Measurements from ENCODE around the gene NDFIP2. TPM values are rescaled to one million over a fixed set of nuclear protein-coding genes. Genes with fewer than 3 reads are reported as not detected.

The NDFIP2 gene
- total RNA-seq, 1 experiment from 2014 or later: 23.1 TPM

- H3K4me3 Mint-ChIP-seq: no peak overlapping the region
- no peak for DNase-seq (ENCODE audit: low spot score)
- peaks cover 43% of the 10 kb centered on the region for H3K4me1 Mint-ChIP-seq
- ChIA-PET POLR2A (no interaction called here), CTCF (interaction anchor here (1.6 to 5.7 kb wide), 3 partner anchors 8 to 142 kb away, joined by 4 to 54 read pairs (median 5); no protein-coding TSS in a partner anchor)
- 0 out of 2 replicates have a peak overlapping the region, but pooled peaks have one; percentile 1 for H3K27ac Mint-ChIP-seq
- no peak for ATAC-seq
- H3K9me3 Mint-ChIP-seq: no peaks in the 10 kb centered on the region
- 0 out of 2 replicates have a peak, but pooled peaks cover 5% of the 10 kb centered on the region for H3K36me3 Mint-ChIP-seq
- no peaks in the 10 kb centered on the region for H3K27me3 Mint-ChIP-seq (ENCODE audit: low read depth)
- TF ChIP-seq SP1 (CRISPR knock-in tag; conservative IDR thresholded peaks at IDR 0.05) (no peak), IRF2 (CRISPR knock-in tag; IDR thresholded peaks at IDR 0.05; ENCODE audit: borderline replicate concordance, low read depth) (no peak), ZNF232 (CRISPR knock-in tag; IDR thresholded peaks at IDR 0.05) (no peak), TEAD1 (CRISPR knock-in tag; IDR thresholded peaks at IDR 0.05) (no peak), CDX4 (CRISPR knock-in tag; IDR thresholded peaks at IDR 0.05; ENCODE audit: borderline replicate concordance) (no peak), MXD4 (CRISPR knock-in tag; IDR thresholded peaks at IDR 0.05; ENCODE audit: borderline replicate concordance) (no peak), ZNF138 (CRISPR knock-in tag; conservative IDR thresholded peaks at IDR 0.05) (no peak), PRRX2 (CRISPR knock-in tag; IDR thresholded peaks at IDR 0.05) (no peak), FOXK1 (CRISPR knock-in tag; IDR thresholded peaks at IDR 0.05) (no peak), HMGA2 (CRISPR knock-in tag; IDR thresholded peaks at IDR 0.05) (no peak), RORB (CRISPR knock-in tag; IDR thresholded peaks at IDR 0.05) (no peak), AR (CRISPR knock-in tag; IDR thresholded peaks at IDR 0.05) (no peak), JUN (CRISPR knock-in tag; IDR thresholded peaks at IDR 0.05) (no peak), CTCF (IDR thresholded peaks at IDR 0.05) (no peak), NR3C1 (CRISPR knock-in tag; conservative IDR thresholded peaks at IDR 0.05; ENCODE audit: low read depth) (no peak), AFF4 (CRISPR knock-in tag; IDR thresholded peaks at IDR 0.05; ENCODE audit: borderline replicate concordance) (no peak)
- TF ChIP-seq, protein P1, sequence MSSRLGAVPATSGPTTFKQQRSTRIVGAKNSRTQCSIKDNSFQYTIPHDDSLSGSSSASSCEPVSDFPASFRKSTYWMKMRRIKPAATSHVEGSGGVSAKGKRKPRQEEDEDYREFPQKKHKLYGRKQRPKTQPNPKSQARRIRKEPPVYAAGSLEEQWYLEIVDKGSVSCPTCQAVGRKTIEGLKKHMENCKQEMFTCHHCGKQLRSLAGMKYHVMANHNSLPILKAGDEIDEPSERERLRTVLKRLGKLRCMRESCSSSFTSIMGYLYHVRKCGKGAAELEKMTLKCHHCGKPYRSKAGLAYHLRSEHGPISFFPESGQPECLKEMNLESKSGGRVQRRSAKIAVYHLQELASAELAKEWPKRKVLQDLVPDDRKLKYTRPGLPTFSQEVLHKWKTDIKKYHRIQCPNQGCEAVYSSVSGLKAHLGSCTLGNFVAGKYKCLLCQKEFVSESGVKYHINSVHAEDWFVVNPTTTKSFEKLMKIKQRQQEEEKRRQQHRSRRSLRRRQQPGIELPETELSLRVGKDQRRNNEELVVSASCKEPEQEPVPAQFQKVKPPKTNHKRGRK (CRISPR knock-in tag; IDR thresholded peaks at IDR 0.05; ENCODE audit: borderline replicate concordance): no peak
- TF ChIP-seq, protein P2, sequence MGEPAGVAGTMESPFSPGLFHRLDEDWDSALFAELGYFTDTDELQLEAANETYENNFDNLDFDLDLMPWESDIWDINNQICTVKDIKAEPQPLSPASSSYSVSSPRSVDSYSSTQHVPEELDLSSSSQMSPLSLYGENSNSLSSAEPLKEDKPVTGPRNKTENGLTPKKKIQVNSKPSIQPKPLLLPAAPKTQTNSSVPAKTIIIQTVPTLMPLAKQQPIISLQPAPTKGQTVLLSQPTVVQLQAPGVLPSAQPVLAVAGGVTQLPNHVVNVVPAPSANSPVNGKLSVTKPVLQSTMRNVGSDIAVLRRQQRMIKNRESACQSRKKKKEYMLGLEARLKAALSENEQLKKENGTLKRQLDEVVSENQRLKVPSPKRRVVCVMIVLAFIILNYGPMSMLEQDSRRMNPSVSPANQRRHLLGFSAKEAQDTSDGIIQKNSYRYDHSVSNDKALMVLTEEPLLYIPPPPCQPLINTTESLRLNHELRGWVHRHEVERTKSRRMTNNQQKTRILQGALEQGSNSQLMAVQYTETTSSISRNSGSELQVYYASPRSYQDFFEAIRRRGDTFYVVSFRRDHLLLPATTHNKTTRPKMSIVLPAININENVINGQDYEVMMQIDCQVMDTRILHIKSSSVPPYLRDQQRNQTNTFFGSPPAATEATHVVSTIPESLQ (CRISPR knock-in tag; IDR thresholded peaks at IDR 0.05): no peak
- TF ChIP-seq, protein P3, sequence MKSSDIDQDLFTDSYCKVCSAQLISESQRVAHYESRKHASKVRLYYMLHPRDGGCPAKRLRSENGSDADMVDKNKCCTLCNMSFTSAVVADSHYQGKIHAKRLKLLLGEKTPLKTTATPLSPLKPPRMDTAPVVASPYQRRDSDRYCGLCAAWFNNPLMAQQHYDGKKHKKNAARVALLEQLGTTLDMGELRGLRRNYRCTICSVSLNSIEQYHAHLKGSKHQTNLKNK (CRISPR knock-in tag; IDR thresholded peaks at IDR 0.05): no peak
Observed at GRCh38 chr13:79533781-79534400, 52.9 kb downstream of the NDFIP2 start.

Measured in WTC11 (cell line).